A549 (cell line): Measurements from ENCODE around the gene CD4. TPM values are rescaled to one million over a fixed set of nuclear protein-coding genes. Genes with fewer than 3 reads are reported as not detected.
A peak's percentile ranks its signal among the peaks of the same experiment; 100 is the strongest.

Experiments
- ATAC-seq, 2 experiments: fragments of 200-7000 bp in 1 of 2; fragments of >200 bp in 1 of 2; cut with Nextera tagmentation in 1 of 2; cut with Tn5 transposase in 1 of 2; 3 replicates each; pipeline versions ENCODE4 v1.8.0 to v1.9.1; 2018 to 2020; ENCODE audit warnings: mild to moderate bottlenecking in 1 of 2, moderate library complexity in 1 of 2
- CTCF ChIA-PET: fragments of 300-600 bp; sonication (Branson Sonifier 250); formaldehyde crosslinking; extraction: SDS; loops from one replicate; lab custom pipeline; 2021; ENCODE audit warnings: antibody characterized with exemption, inconsistent platforms; lab: Yijun Ruan, JAX
- POLR2A ChIA-PET: fragments of 350-600 bp; formaldehyde crosslinking; extraction: SDS; loops from one replicate; lab custom pipeline; 2021; ENCODE audit warnings: antibody characterized with exemption, inconsistent platforms; lab: Yijun Ruan, JAX
- DNase-seq, 2 experiments: peaks; one replicate each; pipeline versions ENCODE4 v3.0.0 to v3.0.0-alpha.2; 2011 to 2016; ENCODE audit warnings: low read depth in 1 of 2, low spot score in 1 of 2
- FAIRE-seq: peaks from 2 replicates; lab custom pipeline; 2011; peaks lifted over from hg19 to GRCh38; lab: Jason Lieb, UNC
- H3K27ac ChIP-seq, 2 experiments: fragments of >200 bp; sonication (Bioruptor Twin); formaldehyde crosslinking; 3 replicates each; pipeline ENCODE4 v1.5.1; 2016 to 2017
- H3K4me1 ChIP-seq: fragments of >200 bp; sonication (Bioruptor Twin); formaldehyde crosslinking; 3 replicates; pipeline ENCODE4 v1.6.1; 2016
- H3K4me2 ChIP-seq: fragments of >200 bp; sonication (Bioruptor Twin); formaldehyde crosslinking; 3 replicates; pipeline ENCODE4 v1.6.1; 2016
- H3K4me3 ChIP-seq: fragments of >200 bp; sonication (Bioruptor Twin); formaldehyde crosslinking; 3 replicates; pipeline ENCODE4 v1.5.1; 2016
- H3K9me3 ChIP-seq: fragments of >200 bp; sonication (Bioruptor Twin); formaldehyde crosslinking; 3 replicates; pipeline ENCODE4 v1.6.1; 2016
- BHLHE40 ChIP-seq: IDR thresholded peaks from 2 replicates; pipeline ENCODE4 v1.6.1; 2012; ENCODE audit warnings: low read depth, low read length, inconsistent platforms
- CBX2 ChIP-seq: fragments of 200-600 bp; sonication (generic); IDR thresholded peaks from 2 replicates; pipeline ENCODE4 v1.6.1; 2016; ENCODE audit warnings: low read depth, mild to moderate bottlenecking, borderline replicate concordance
- CEBPB ChIP-seq, 2 experiments: fragments of >200 bp in 1 of 2; sonication (Bioruptor Twin) in 1 of 2; formaldehyde crosslinking in 1 of 2; IDR thresholded peaks; 2 replicates each; pipeline ENCODE4 v1.6.1; 2012 to 2016
- CHD2 ChIP-seq: fragments of 150-350 bp; IDR thresholded peaks from 2 replicates; pipeline ENCODE4 v1.6.1; 2014; ENCODE audit warnings: low read length; ENCODE audit not compliant: partially characterized antibody
- EHF ChIP-seq: fragments of 250-450 bp; sonication (Bioruptor Pico); IDR thresholded peaks from 2 replicates; pipeline ENCODE4 v1.5.0; 2020; ENCODE audit warnings: mild to moderate bottlenecking
- FOSL2 ChIP-seq, 2 experiments: fragments of 450-650 bp in 1 of 2; fragments of >200 bp in 1 of 2; sonication (Bioruptor Twin) in 1 of 2; formaldehyde crosslinking; IDR thresholded peaks; 2 replicates each; pipeline versions ENCODE4 v1.5.0 to v1.6.1; 2016 to 2020; ENCODE audit warnings: mild to moderate bottlenecking in 1 of 2, moderate library complexity in 1 of 2
- FOXS1 ChIP-seq: fragments of 250-450 bp; sonication (Bioruptor Pico); IDR thresholded peaks from 2 replicates; pipeline ENCODE4 v1.5.0; 2020; ENCODE audit warnings: mild to moderate bottlenecking, moderate library complexity
- HOXA7 ChIP-seq: fragments of 250-450 bp; sonication (Bioruptor Pico); IDR thresholded peaks from 2 replicates; pipeline ENCODE4 v1.5.0; 2020; ENCODE audit warnings: mild to moderate bottlenecking, moderate library complexity
- HOXB13 ChIP-seq: fragments of 250-450 bp; sonication (Bioruptor Pico); IDR thresholded peaks from 2 replicates; pipeline ENCODE4 v1.5.0; 2020; ENCODE audit warnings: low read depth, mild to moderate bottlenecking, moderate library complexity
- HOXB5 ChIP-seq: fragments of 250-450 bp; sonication (Bioruptor Pico); IDR thresholded peaks from 2 replicates; pipeline ENCODE4 v1.5.0; 2020; ENCODE audit warnings: mild to moderate bottlenecking, moderate library complexity
- JUN ChIP-seq, 2 experiments: fragments of >200 bp; sonication (Bioruptor Twin); formaldehyde crosslinking; IDR thresholded peaks; 2 replicates in 1 of 2; 3 replicates in 1 of 2; pipeline ENCODE4 v1.6.1; 2016 to 2017
- MAZ ChIP-seq: fragments of 150-350 bp; IDR thresholded peaks from 2 replicates; pipeline ENCODE4 v1.6.1; 2014; ENCODE audit warnings: antibody characterized with exemption, low read depth, low read length, borderline replicate concordance
- MYC ChIP-seq: IDR thresholded peaks from 2 replicates; pipeline ENCODE4 v1.6.1; 2012; ENCODE audit warnings: mild to moderate bottlenecking, inconsistent platforms, low read length, improper control_type of control experiment, borderline replicate concordance
- NFE2L2 ChIP-seq: fragments of 150-350 bp; conservative IDR thresholded peaks from 2 replicates; pipeline ENCODE4 v1.6.1; 2014; ENCODE audit warnings: low read length
- PHF8 ChIP-seq: fragments of 200-600 bp; sonication (generic); IDR thresholded peaks from 2 replicates; pipeline ENCODE4 v1.6.1; 2016; ENCODE audit warnings: low read depth, mild to moderate bottlenecking, antibody characterized with exemption, moderate library complexity, borderline replicate concordance
- POLR2A ChIP-seq: IDR thresholded peaks from 2 replicates; pipeline ENCODE4 v1.6.1; 2012; ENCODE audit warnings: mild to moderate bottlenecking, low read length
- POLR2AphosphoS2 ChIP-seq: conservative IDR thresholded peaks from 2 replicates; pipeline ENCODE4 v1.6.1; 2012; ENCODE audit warnings: low read length, improper control_type of control experiment, inconsistent platforms
- RARB ChIP-seq: fragments of 250-450 bp; sonication (Bioruptor Pico); IDR thresholded peaks from 2 replicates; pipeline ENCODE4 v1.8.0; 2021; ENCODE audit warnings: mild to moderate bottlenecking, moderate library complexity
- RCOR1 ChIP-seq: fragments of 150-350 bp; IDR thresholded peaks from 2 replicates; pipeline ENCODE4 v1.6.1; 2014; ENCODE audit warnings: antibody characterized with exemption, low read length, low read depth
- RFX5 ChIP-seq: fragments of 450-650 bp; IDR thresholded peaks from 2 replicates; pipeline ENCODE4 v1.7.1; 2014; ENCODE audit warnings: antibody characterized with exemption, mild to moderate bottlenecking, moderate library complexity
- RNF2 ChIP-seq: fragments of 200-600 bp; sonication (generic); IDR thresholded peaks from 2 replicates; pipeline ENCODE4 v1.6.1; 2016; ENCODE audit warnings: low read depth, mild to moderate bottlenecking, antibody characterized with exemption, moderate library complexity, borderline replicate concordance
- WGBS: methylation state at CpG from one replicate; pipeline ENCODE4 v1.1.6; 2017; ENCODE audit errors: missing lambda C conversion rate; 5-methylcytosine and 5-hydroxymethylcytosine counted together
- polyA plus RNA-seq, 4 experiments: library from polyadenylated mRNA; depleted of rRNA in 3 of 4; stranded (reverse); fragments of >200 nt; fragmentation: RNase III in 1 of 4; extraction: RNeasy Plus Mini Kit Qiagen cat#74134 plus additional on column Dnase treatment in 1 of 4; gene quantifications; 2 replicates in 3 of 4; 3 replicates in 1 of 4; pipeline ENCODE4 v1.2.3, GENCODE V29; 2011 to 2017
- TF ChIP-seq, protein P1 (sequence below): IDR thresholded peaks from 2 replicates; pipeline ENCODE4 v1.6.1; 2012; ENCODE audit warnings: low read depth, borderline replicate concordance
- TF ChIP-seq, protein P2 (sequence below): IDR thresholded peaks from 2 replicates; pipeline ENCODE4 v1.6.1; 2012
- TF ChIP-seq, protein P3 (sequence below): fragments of 450-650 bp; IDR thresholded peaks from 2 replicates; pipeline ENCODE4 v1.6.1; 2014; ENCODE audit warnings: antibody characterized with exemption
- TF ChIP-seq, protein P4 (sequence below): fragments of 150-350 bp; IDR thresholded peaks from 2 replicates; pipeline ENCODE4 v1.6.1; 2014; ENCODE audit warnings: low read depth, mild to moderate bottlenecking, low read length
- TF ChIP-seq, protein P5 (sequence below): IDR thresholded peaks from 2 replicates; pipeline ENCODE4 v1.6.1; 2012
- TF ChIP-seq, protein P6 (sequence below): fragments of >200 bp; sonication (Bioruptor Twin); formaldehyde crosslinking; IDR thresholded peaks from 3 replicates; pipeline ENCODE4 v1.6.1; 2016

Gene CD4
- polyA plus RNA-seq, 2 of the 4 experiments (the other 2 are of a cell fraction), result 0.03 TPM; not detected in 1

DNA sequence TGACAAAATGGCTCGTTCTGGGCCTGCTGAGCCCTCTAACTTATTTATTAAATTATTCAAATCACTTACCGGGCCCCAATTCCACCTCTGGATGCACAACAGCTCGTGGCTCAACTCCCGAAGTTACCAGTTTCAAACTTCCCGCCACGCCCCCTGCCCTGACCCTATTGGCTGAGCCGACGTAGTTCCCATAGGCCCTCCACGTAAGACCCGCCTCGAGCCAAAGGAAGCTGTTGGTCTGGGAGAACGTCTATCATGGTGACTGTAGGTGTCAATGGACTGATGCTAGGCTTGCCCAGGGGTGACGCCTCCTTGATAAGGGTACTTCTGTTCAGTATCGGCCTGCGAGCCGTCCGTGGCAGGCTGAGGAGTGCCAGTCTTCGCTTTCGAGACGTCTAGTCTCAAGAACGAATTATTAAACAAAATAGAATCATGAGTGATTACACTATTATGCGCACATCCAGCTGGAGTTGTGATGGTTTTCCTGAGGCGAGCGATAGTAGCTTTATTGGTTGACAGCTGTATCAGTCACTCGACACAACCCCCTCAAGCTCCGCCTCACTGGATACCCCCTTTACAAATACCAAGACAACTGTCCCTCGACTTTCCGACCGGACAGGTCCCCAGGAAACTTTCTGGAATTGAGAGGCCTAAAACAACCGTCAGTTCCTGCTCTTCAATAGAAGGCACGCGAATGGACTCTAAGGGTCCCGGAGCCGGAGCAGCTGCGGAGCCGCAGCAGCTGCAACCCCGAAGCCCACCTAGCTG is 62.0 kb downstream of the CD4 start, which contains the start of gene CDCA3 (continued):
- TF ChIP-seq, protein P1, sequence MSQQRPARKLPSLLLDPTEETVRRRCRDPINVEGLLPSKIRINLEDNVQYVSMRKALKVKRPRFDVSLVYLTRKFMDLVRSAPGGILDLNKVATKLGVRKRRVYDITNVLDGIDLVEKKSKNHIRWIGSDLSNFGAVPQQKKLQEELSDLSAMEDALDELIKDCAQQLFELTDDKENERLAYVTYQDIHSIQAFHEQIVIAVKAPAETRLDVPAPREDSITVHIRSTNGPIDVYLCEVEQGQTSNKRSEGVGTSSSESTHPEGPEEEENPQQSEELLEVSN, result peak; percentile 94
- TF ChIP-seq, protein P2, sequence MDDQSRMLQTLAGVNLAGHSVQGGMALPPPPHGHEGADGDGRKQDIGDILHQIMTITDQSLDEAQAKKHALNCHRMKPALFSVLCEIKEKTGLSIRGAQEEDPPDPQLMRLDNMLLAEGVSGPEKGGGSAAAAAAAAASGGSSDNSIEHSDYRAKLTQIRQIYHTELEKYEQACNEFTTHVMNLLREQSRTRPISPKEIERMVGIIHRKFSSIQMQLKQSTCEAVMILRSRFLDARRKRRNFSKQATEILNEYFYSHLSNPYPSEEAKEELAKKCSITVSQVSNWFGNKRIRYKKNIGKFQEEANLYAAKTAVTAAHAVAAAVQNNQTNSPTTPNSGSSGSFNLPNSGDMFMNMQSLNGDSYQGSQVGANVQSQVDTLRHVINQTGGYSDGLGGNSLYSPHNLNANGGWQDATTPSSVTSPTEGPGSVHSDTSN, result peak; percentile 96
- TF ChIP-seq FOSL2 (IDR thresholded peaks at IDR 0.05), result no peak
- TF ChIP-seq FOSL2 (CRISPR knock-in tag; IDR thresholded peaks at IDR 0.05), result no peak
- TF ChIP-seq NFE2L2, result no peak
- no peak for TF ChIP-seq RNF2
- TF ChIP-seq HOXA7, result no peak
- TF ChIP-seq PHF8, result peak; percentile 70; the same call in 1 of the 2 replicates
- TF ChIP-seq, all 56 proteins: peak for 8

DNA sequence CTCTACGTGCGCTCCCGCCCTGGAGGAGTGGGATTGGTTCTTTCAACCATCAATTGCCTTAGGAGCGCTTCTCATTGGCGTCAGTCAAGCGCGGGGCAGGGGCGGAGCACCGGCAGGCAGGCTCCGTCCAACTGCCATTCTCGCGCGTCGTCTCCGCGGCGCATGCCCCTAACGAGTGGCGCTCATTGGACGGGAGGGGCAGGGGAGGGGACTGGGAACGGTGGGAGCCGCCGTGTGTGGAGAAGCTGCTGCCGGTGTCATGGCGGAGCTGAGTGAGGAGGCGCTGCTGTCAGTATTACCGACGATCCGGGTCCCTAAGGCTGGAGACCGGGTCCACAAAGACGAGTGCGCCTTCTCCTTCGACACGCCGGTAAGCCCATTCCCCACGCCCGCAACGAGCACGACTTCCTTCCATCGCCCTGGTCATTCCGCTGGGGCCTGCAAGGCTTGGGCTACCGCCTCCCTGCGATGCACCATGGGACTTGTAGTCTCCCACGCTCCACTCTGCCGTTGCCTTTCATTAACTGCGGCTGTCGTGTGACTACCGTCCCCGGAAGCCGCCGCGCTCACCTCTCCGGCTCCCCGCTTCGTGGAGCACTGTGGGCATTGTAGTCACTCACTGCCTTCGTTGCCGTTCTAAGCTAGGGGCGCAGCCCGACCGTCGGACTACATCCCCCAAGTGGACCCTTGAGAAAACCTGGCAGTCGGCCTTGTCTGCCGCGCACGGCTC is 62.8 kb downstream of the CD4 start, which contains the start of gene USP5:
Gene USP5, plus strand, starts transcription at position 230 of the 730 bp plus-strand sequence. Its CDS starts 30 bp downstream, at position 260.
- H3K4me1 ChIP-seq, result peaks cover 23% of the 10 kb centered on the region
- H3K9me3 ChIP-seq, result no peaks in the 10 kb centered on the region
- POLR2A ChIA-PET, result interaction anchor here (0.6 to 3.1 kb wide), 20 partner anchors 9 to 318 kb away, joined by 3 to 74 read pairs (median 10); partner anchors contain the start of genes C12orf57, COPS7A, GAPDH and GPR162
- WGBS, result 1% methylated on average over 51 of the region's 65 CpGs
- FAIRE-seq (peak; percentile 94), DNase-seq (peak; percentile 99 to 100), ATAC-seq (peak; percentile 88 to 91)
- H3K4me2 ChIP-seq, result peak within 1 kb of the TSS; percentile 99
- CTCF ChIA-PET, result interaction anchor here (0.7 to 10.1 kb wide), 14 partner anchors 9 to 110 kb away, joined by 3 to 117 read pairs (median 6); partner anchors contain the start of genes C12orf57, MLF2, PTMS and RNU7-1
- H3K4me3 ChIP-seq, result peak within 1 kb of the TSS; percentile 50
- peak within 1 kb of the TSS; percentile 87 to 89 for H3K27ac ChIP-seq
- TF ChIP-seq MYC (0 out of 2 replicates have a peak, but pooled peaks have one; percentile 24), MAZ (no peak), RFX5 (0 out of 2 replicates have a peak, but pooled peaks have one; percentile 50), FOSL2 (IDR thresholded peaks at IDR 0.05) (no peak), FOSL2 (CRISPR knock-in tag; IDR thresholded peaks at IDR 0.05) (peak; percentile 41), RCOR1 (no peak), POLR2A (peak; percentile 80), FOXS1 (CRISPR knock-in tag) (peak; percentile 89), RARB (CRISPR knock-in tag) (no peak), CEBPB (IDR thresholded peaks at IDR 0.05) (no peak), CBX2 (no peak), NFE2L2 (no peak), HOXB5 (CRISPR knock-in tag) (peak; percentile 82; the same call in 1 of the 2 replicates), BHLHE40 (no peak), EHF (0 out of 2 replicates have a peak, but pooled peaks have one; percentile 26), PHF8 (peak; percentile 87), JUN (IDR thresholded peaks at IDR 0.05) (peak; percentile 74 to 85; a peak in 4 of 5 replicates), HOXB13 (CRISPR knock-in tag) (0 out of 2 replicates have a peak, but pooled peaks have one; percentile 62), POLR2AphosphoS2 (no peak), CHD2 (no peak)
- TF ChIP-seq, protein P3, sequence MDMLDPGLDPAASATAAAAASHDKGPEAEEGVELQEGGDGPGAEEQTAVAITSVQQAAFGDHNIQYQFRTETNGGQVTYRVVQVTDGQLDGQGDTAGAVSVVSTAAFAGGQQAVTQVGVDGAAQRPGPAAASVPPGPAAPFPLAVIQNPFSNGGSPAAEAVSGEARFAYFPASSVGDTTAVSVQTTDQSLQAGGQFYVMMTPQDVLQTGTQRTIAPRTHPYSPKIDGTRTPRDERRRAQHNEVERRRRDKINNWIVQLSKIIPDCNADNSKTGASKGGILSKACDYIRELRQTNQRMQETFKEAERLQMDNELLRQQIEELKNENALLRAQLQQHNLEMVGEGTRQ, result peak; percentile 81
- TF ChIP-seq, protein P4, sequence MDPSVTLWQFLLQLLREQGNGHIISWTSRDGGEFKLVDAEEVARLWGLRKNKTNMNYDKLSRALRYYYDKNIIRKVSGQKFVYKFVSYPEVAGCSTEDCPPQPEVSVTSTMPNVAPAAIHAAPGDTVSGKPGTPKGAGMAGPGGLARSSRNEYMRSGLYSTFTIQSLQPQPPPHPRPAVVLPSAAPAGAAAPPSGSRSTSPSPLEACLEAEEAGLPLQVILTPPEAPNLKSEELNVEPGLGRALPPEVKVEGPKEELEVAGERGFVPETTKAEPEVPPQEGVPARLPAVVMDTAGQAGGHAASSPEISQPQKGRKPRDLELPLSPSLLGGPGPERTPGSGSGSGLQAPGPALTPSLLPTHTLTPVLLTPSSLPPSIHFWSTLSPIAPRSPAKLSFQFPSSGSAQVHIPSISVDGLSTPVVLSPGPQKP, result no peak
- TF ChIP-seq, protein P5, sequence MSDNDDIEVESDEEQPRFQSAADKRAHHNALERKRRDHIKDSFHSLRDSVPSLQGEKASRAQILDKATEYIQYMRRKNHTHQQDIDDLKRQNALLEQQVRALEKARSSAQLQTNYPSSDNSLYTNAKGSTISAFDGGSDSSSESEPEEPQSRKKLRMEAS, result peak; percentile 64
- TF ChIP-seq, protein P6, sequence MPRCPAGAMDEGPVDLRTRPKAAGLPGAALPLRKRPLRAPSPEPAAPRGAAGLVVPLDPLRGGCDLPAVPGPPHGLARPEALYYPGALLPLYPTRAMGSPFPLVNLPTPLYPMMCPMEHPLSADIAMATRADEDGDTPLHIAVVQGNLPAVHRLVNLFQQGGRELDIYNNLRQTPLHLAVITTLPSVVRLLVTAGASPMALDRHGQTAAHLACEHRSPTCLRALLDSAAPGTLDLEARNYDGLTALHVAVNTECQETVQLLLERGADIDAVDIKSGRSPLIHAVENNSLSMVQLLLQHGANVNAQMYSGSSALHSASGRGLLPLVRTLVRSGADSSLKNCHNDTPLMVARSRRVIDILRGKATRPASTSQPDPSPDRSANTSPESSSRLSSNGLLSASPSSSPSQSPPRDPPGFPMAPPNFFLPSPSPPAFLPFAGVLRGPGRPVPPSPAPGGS, result 0 out of 3 replicates have a peak, but pooled peaks have one; percentile 37
- TF ChIP-seq, protein P2, result peak; percentile 90
